HG03442 (cell line): Measurements from ENCODE around the gene ESAM.
A peak's percentile ranks its signal among the peaks of the same experiment; 100 is the strongest.
"Not testable (repeated sequence)": the region's sequence is repeated elsewhere in the genome, so short reads cannot be mapped to it uniquely, and the experiment has no call there.

ENCODE experiments used
- ATAC-seq: cut with Tn5 transposase; IDR thresholded peaks from one replicate; pipeline ENCODE4 v1.9.1; 2021; ENCODE audit warnings: mild to moderate bottlenecking, moderate library complexity; ENCODE audit not compliant: unreplicated experiment

ESAM gene

GRCh38 chr11:124776865-124777645, 15.0 kb upstream of the ESAM start:
- no peak for ATAC-seq

- ATAC-seq = not testable (repeated sequence)
Measured at GRCh38 chr11:124770959-124771358, 8.9 kb upstream of the ESAM start.

GRCh38 chr11:124769806-124770774, 8.0 kb upstream of the ESAM start:
- no peak for ATAC-seq

GRCh38 chr11:124768914-124769313, 6.8 kb upstream of the ESAM start:
- ATAC-seq = no peak

GRCh38 chr11:124766156-124766555, 4.1 kb upstream of the ESAM start:
- no peak for ATAC-seq

GRCh38 chr11:124763156-124763947, 1.3 kb upstream of the ESAM start:
- no peak for ATAC-seq

- ATAC-seq = no peak
Measured at GRCh38 chr11:124762624-124763155, 600 bp upstream of the ESAM start.

GRCh38 chr11:124761301-124762104, 587 bp downstream of the ESAM start:
- ATAC-seq = no peak

GRCh38 chr11:124760806-124761205, 1.3 kb downstream of the ESAM start:
- ATAC-seq = no peak

GRCh38 chr11:124760205-124760652, 1.9 kb downstream of the ESAM start:
- ATAC-seq = no peak

- ATAC-seq = no peak
Measured at GRCh38 chr11:124759266-124760204, 2.6 kb downstream of the ESAM start.

GRCh38 chr11:124758355-124759265, 3.5 kb downstream of the ESAM start:
- ATAC-seq = peak; percentile 56

- no peak for ATAC-seq
Measured at GRCh38 chr11:124757320-124757719, 4.8 kb downstream of the ESAM start.

- no peak for ATAC-seq
Measured at GRCh38 chr11:124756753-124757227, 5.3 kb downstream of the ESAM start.

- ATAC-seq = no peak
Measured at GRCh38 chr11:124756033-124756752, 5.9 kb downstream of the ESAM start.

GRCh38 chr11:124754710-124755109, 7.4 kb downstream of the ESAM start:
- ATAC-seq = no peak

- no peak for ATAC-seq
Measured at GRCh38 chr11:124754309-124754708, 7.8 kb downstream of the ESAM start.
